ENCODE measurements around the gene CCDC85C. TPM values are rescaled to one million over a fixed set of nuclear protein-coding genes. Genes with fewer than 3 reads are reported as not detected.

CCDC85C gene
- polyA plus RNA-seq, 2 donors: 30.1 to 51.0 TPM

GRCh38 chr14:99609245-99610170 is 5.5 kb upstream of the CCDC85C start:
- Histone ChIP-seq H3K36me3 (ENCODE audit: control insufficient read depth in 2 of 2, insufficient read depth in 2 of 2, low read length in 1 of 2) (no peaks in the 10 kb centered on the region), H3K9me3 (ENCODE audit: control insufficient read depth in 2 of 2, insufficient read depth in 1 of 2, low read depth in 1 of 2, low read length in 1 of 2) (no peaks in the 10 kb centered on the region), H3K4me3 (ENCODE audit: low read depth in 1 of 2, low read length in 2 of 2) (no peak overlapping the region), H3K27me3 (ENCODE audit: control insufficient read depth in 1 of 2, insufficient read depth in 2 of 2, low read length in 2 of 2) (no peaks in the 10 kb centered on the region), H3K4me1 (ENCODE audit: control insufficient read depth in 2 of 2, insufficient read depth in 2 of 2, low read length in 1 of 2) (peaks cover 9 to 14% of the 10 kb centered on the region in 2 donors), H3K27ac (ENCODE audit: low read depth in 2 of 2, low read length in 1 of 2) (no peak overlapping the region)
- WGBS, 2 donors: 66 to 75% methylated on average over 10 of the region's 10 CpGs

DNA sequence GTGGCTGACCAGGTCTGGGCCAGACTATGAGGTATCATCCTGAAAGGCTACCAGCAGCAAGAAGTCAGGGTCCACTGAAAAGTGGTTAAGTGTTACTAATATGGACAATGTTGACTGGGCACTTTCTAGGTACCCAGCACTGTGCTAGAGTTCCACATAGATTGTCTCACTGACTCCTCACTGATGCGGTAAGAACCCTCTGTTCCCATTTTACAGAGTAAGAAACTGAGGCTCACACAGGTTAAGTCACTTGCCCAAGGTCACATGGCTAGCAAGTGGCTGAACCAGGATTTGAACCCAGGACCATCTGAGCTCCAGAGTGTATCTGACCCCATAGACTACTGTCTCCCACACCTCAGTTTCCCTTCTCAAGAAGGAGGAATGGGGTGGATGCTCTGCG is 4.6 kb upstream of the CCDC85C start:
- Histone ChIP-seq H3K27me3 (ENCODE audit: control insufficient read depth in 1 of 2, insufficient read depth in 2 of 2, low read length in 2 of 2) (no peaks in the 10 kb centered on the region), H3K4me3 (ENCODE audit: low read depth in 1 of 2, low read length in 2 of 2) (no peak overlapping the region), H3K27ac (ENCODE audit: low read depth in 2 of 2, low read length in 1 of 2) (no peak overlapping the region), H3K9me3 (ENCODE audit: control insufficient read depth in 2 of 2, insufficient read depth in 1 of 2, low read depth in 1 of 2, low read length in 1 of 2) (no peaks in the 10 kb centered on the region), H3K36me3 (ENCODE audit: control insufficient read depth in 2 of 2, insufficient read depth in 2 of 2, low read length in 1 of 2) (no peaks in the 10 kb centered on the region), H3K4me1 (ENCODE audit: control insufficient read depth in 2 of 2, insufficient read depth in 2 of 2, low read length in 1 of 2) (peaks cover 6 to 12% of the 10 kb centered on the region in 2 donors)
- WGBS, 2 donors: 97 to 100% methylated on average over 2 of the region's 2 CpGs

GRCh38 chr14:99606359-99606758 is 2.4 kb upstream of the CCDC85C start:
- H3K27me3 ChIP-seq (ENCODE audit: control insufficient read depth in 1 of 2, insufficient read depth in 2 of 2, low read length in 2 of 2): no peaks in the 10 kb centered on the region
- H3K9me3 ChIP-seq (ENCODE audit: control insufficient read depth in 2 of 2, insufficient read depth in 1 of 2, low read depth in 1 of 2, low read length in 1 of 2): no peaks in the 10 kb centered on the region
- H3K4me3 ChIP-seq (ENCODE audit: low read depth in 1 of 2, low read length in 2 of 2): no peak overlapping the region
- no peaks in the 10 kb centered on the region for H3K36me3 ChIP-seq (ENCODE audit: control insufficient read depth in 2 of 2, insufficient read depth in 2 of 2, low read length in 1 of 2)
- H3K4me1 ChIP-seq (ENCODE audit: control insufficient read depth in 2 of 2, insufficient read depth in 2 of 2, low read length in 1 of 2): peaks cover 4 to 18% of the 10 kb centered on the region in 2 donors
- H3K27ac ChIP-seq (ENCODE audit: low read depth in 2 of 2, low read length in 1 of 2): no peak overlapping the region
- WGBS, 2 donors: 72 to 88% methylated on average over 7 of the region's 7 CpGs

DNA sequence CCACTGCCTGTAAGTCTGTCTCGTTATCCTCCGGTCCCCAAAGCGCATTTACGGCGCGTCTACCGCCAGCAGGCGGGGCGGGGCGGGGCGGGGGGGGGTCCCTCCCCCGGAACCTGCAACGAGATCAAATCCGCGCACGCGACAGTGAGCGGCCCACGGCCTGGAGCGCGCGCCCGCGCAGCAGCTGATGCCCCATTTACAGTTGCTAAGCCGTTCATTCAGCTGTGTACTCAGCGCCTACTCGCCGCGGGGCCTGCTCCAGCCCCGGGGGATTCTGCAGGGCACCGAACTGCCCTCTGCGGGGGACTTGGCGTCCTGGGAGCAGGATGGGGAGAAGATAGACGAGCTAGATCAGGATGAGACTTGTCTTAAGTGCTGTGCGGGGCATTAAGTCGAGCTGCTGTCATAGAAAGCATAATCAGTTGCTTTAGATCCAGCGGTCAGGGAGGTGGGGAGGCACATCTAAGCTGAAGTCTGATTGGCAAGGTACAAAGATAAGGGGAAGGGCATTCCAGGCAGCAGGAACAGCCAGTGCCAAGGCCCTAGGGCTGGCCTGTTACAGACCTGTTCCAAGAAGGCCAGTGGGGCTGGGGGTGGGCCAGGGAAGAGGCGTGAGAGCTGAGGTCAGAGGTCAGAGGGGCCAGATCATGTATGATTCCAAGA is 1.4 kb upstream of the CCDC85C start:
- no peaks in the 10 kb centered on the region for H3K9me3 ChIP-seq (ENCODE audit: control insufficient read depth in 2 of 2, insufficient read depth in 1 of 2, low read depth in 1 of 2, low read length in 1 of 2)
- H3K4me3 ChIP-seq (ENCODE audit: low read depth in 1 of 2, low read length in 2 of 2): peak overlapping the region; percentile 68 to 69
- 2 to 4% methylated on average over 33 to 38 of the region's 38 CpGs for WGBS, 2 donors
- H3K27ac ChIP-seq (ENCODE audit: low read depth in 2 of 2, low read length in 1 of 2): peak overlapping the region; percentile 92 to 96
- no peaks in the 10 kb centered on the region for H3K36me3 ChIP-seq (ENCODE audit: control insufficient read depth in 2 of 2, insufficient read depth in 2 of 2, low read length in 1 of 2)
- H3K4me1 ChIP-seq (ENCODE audit: control insufficient read depth in 2 of 2, insufficient read depth in 2 of 2, low read length in 1 of 2): peaks cover 4 to 22% of the 10 kb centered on the region in 2 donors
- no peaks in the 10 kb centered on the region for H3K27me3 ChIP-seq (ENCODE audit: control insufficient read depth in 1 of 2, insufficient read depth in 2 of 2, low read length in 2 of 2)

DNA sequence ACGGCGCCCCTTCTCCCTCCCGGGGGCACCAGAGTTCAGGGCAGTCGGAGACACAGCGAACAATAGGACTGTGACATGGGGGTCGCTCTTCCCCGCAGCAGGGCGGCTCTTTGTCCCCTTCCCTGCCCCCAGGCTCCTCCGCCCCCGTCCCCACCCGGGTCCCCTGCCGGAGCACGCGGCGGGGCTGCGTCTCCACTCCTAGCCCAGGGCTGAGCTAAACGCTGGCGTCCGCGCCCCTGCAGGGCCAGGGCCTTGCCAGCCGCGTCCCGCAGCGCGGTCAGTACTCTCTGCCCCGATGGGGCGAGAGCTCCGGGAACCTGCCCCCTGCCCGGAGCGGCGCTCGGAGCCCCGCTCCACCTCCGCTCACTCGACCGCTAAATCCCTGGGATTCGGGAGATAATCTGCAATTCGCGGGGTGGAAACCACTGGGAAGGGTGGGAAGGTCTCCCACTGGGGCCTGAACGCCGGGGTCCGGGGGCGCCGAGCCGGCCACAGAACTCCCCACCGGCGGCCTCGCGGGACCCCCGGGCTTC is 825 bp upstream of the CCDC85C start:
- H3K4me1 ChIP-seq (ENCODE audit: control insufficient read depth in 2 of 2, insufficient read depth in 2 of 2, low read length in 1 of 2): peaks cover 4 to 26% of the 10 kb centered on the region in 2 donors
- peaks cover 0 to 2% of the 10 kb centered on the region in 2 donors for H3K36me3 ChIP-seq (ENCODE audit: control insufficient read depth in 2 of 2, insufficient read depth in 2 of 2, low read length in 1 of 2)
- H3K9me3 ChIP-seq (ENCODE audit: control insufficient read depth in 2 of 2, insufficient read depth in 1 of 2, low read depth in 1 of 2, low read length in 1 of 2): no peaks in the 10 kb centered on the region
- H3K4me3 ChIP-seq (ENCODE audit: low read depth in 1 of 2, low read length in 2 of 2): peak overlapping the region; percentile 68 to 69
- WGBS, 2 donors: 0 to 1% methylated on average over 37 to 50 of the region's 50 CpGs
- peak overlapping the region; percentile 92 to 96 for H3K27ac ChIP-seq (ENCODE audit: low read depth in 2 of 2, low read length in 1 of 2)
- H3K27me3 ChIP-seq (ENCODE audit: control insufficient read depth in 1 of 2, insufficient read depth in 2 of 2, low read length in 2 of 2): no peaks in the 10 kb centered on the region

DNA sequence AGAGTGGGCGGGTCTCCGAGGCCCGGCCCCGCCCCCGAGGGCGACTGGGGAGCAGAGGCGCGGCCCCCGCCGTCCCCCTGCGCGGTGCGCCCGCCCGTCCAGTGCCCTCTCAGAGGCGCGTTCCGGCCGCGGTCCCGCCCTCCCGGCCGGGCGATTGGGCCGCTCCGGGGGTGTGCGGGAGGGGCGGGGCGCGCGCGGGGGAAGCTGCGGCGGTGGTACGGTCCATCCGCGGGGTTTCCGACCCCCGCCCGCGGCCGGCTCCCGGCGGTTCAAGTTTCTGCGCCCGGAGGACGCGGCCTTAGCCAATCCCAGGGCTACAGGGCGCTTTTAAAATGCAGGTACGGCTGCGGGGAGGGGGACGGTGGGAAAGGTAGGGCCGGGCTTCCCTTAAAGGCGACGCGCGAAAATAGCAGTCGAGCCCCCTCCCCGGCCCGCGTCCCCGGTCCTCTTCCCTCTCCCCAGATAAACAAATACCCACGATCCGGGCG is 315 bp upstream of the CCDC85C start:
- Histone ChIP-seq H3K36me3 (ENCODE audit: control insufficient read depth in 2 of 2, insufficient read depth in 2 of 2, low read length in 1 of 2) (peaks cover 0 to 2% of the 10 kb centered on the region in 2 donors), H3K27ac (ENCODE audit: low read depth in 2 of 2, low read length in 1 of 2) (peak overlapping the region; percentile 92 to 96), H3K4me3 (ENCODE audit: low read depth in 1 of 2, low read length in 2 of 2) (peak overlapping the region; percentile 68 to 69), H3K9me3 (ENCODE audit: control insufficient read depth in 2 of 2, insufficient read depth in 1 of 2, low read depth in 1 of 2, low read length in 1 of 2) (no peaks in the 10 kb centered on the region), H3K27me3 (ENCODE audit: control insufficient read depth in 1 of 2, insufficient read depth in 2 of 2, low read length in 2 of 2) (no peaks in the 10 kb centered on the region), H3K4me1 (ENCODE audit: control insufficient read depth in 2 of 2, insufficient read depth in 2 of 2, low read length in 1 of 2) (peaks cover 4 to 27% of the 10 kb centered on the region in 2 donors)
- 0 to 1% methylated on average over 20 to 65 of the region's 65 CpGs for WGBS, 2 donors

DNA sequence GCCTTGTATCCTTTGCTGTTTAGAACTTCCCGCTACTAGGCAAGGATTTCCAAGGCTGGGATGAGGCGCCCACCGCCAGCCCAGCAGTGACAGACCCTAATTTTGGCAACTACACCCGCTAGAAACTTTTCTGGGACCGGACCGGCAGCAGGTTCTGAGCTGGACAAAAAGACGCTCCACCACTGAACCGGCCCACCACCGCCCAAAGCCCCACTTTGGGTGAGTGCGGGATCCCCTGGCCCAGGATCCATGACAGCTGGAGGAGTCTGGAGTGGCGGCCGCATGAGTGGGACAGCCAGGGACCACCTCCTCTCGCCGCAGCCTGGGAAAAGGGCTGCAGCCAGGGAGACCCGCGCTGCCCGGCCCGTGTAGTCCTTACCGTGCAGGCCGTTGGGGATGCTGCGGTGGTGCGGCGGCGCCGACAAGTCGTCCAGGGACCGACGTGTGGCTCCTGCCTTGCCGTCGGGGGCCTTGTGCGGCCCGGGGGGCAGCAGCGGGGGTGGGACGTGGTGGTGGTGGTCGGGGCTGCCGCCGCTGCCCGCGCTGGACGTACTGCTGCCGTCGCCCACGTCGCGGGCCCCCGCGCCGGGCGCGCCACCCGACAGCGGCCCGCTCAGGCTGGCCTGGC is 1.1 kb downstream of the CCDC85C start:
- H3K27ac ChIP-seq (ENCODE audit: low read depth in 2 of 2, low read length in 1 of 2): peak overlapping the region; percentile 47 to 79
- H3K4me3 ChIP-seq (ENCODE audit: low read depth in 1 of 2, low read length in 2 of 2): peak overlapping the region; percentile 64 to 69
- H3K36me3 ChIP-seq (ENCODE audit: control insufficient read depth in 2 of 2, insufficient read depth in 2 of 2, low read length in 1 of 2): peaks cover 0 to 2% of the 10 kb centered on the region in 2 donors
- H3K27me3 ChIP-seq (ENCODE audit: control insufficient read depth in 1 of 2, insufficient read depth in 2 of 2, low read length in 2 of 2): no peaks in the 10 kb centered on the region
- no peaks in the 10 kb centered on the region for H3K9me3 ChIP-seq (ENCODE audit: control insufficient read depth in 2 of 2, insufficient read depth in 1 of 2, low read depth in 1 of 2, low read length in 1 of 2)
- peaks cover 4 to 29% of the 10 kb centered on the region in 2 donors for H3K4me1 ChIP-seq (ENCODE audit: control insufficient read depth in 2 of 2, insufficient read depth in 2 of 2, low read length in 1 of 2)
- 30 to 47% methylated on average over 40 to 53 of the region's 53 CpGs for WGBS, 2 donors

DNA sequence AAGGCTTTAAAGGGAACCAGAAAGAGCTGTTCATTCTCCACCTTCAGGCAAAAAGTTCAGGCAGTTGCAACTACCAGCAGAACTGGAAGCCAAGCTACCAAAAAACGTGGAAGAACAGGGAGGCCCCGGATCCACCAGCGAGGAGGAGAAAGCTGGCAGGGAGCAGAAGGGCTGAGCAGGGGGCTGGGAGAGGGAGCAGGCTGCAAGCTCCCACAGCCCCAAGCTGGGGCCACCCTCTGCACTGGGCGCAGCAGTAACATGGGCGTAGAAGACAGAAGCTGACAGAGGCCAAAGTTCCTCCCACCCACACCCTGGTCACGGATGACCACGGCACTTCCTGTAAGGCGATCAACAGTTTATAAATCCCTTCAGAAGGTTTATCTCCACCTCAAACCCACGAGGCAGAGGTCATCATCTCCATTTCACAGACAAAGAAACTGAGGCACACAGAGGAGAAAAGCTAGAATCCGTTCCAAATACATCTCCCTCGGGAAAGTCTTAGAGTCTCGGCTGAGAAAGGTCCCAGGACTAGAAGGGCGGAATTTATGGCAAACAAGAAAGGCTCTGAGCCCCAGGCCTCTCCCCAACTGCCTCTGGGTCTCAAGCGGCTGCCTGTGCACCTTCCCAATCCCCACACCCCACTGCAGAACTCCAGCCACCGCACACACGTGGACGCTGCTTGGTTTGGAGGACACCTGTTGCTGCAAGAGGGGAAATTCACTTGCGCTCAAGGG is 1.8 kb downstream of the CCDC85C start:
- Histone ChIP-seq H3K4me1 (ENCODE audit: control insufficient read depth in 2 of 2, insufficient read depth in 2 of 2, low read length in 1 of 2) (peaks cover 4 to 30% of the 10 kb centered on the region in 2 donors), H3K27me3 (ENCODE audit: control insufficient read depth in 1 of 2, insufficient read depth in 2 of 2, low read length in 2 of 2) (no peaks in the 10 kb centered on the region), H3K27ac (ENCODE audit: low read depth in 2 of 2, low read length in 1 of 2) (peak overlapping the region; percentile 47 to 79), H3K4me3 (ENCODE audit: low read depth in 1 of 2, low read length in 2 of 2) (peak overlapping the region; percentile 64 to 69), H3K9me3 (ENCODE audit: control insufficient read depth in 2 of 2, insufficient read depth in 1 of 2, low read depth in 1 of 2, low read length in 1 of 2) (no peaks in the 10 kb centered on the region), H3K36me3 (ENCODE audit: control insufficient read depth in 2 of 2, insufficient read depth in 2 of 2, low read length in 1 of 2) (peaks cover 0 to 2% of the 10 kb centered on the region in 2 donors)
- 25 to 30% methylated on average over 18 of the region's 18 CpGs for WGBS, 2 donors

Measured in esophagus (tissue), 2 donors.